Measurements from ENCODE around the gene BRD7. TPM values are rescaled to one million over a fixed set of nuclear protein-coding genes. Genes with fewer than 3 reads are reported as not detected.

BRD7 gene
- total RNA-seq, 2 experiments from 2014 or later, result 76.2 to 93.4 TPM

- Mint-ChIP-seq H3K36me3 (ENCODE audit: low read depth) (peaks cover 6% of the 10 kb centered on the region), H3K9me3 (no peaks in the 10 kb centered on the region), H3K27ac (no peak overlapping the region), H3K4me1 (ENCODE audit: low read depth) (peaks cover 2% of the 10 kb centered on the region), H3K27me3 (no peaks in the 10 kb centered on the region), H3K4me3 (no peak overlapping the region)
- no peak for TF ChIP-seq CTCF (IDR thresholded peaks at IDR 0.05)
- CTCF ChIA-PET, result no interaction called here
- ATAC-seq (no peak), DNase-seq (no peak)
- POLR2A ChIA-PET, result interaction anchor here (0.6 to 1.2 kb wide), 2 partner anchors 24 to 60 kb away, joined by 3 read pairs; no protein-coding TSS in a partner anchor
- intact Hi-C loops (cut with micrococcal nuclease), result no loop called here
Measured at GRCh38 chr16:50303605-50304466, 65.0 kb downstream of the BRD7 start.

- DNase-seq, result no peak
- no peak for ATAC-seq
- H3K4me1 Mint-ChIP-seq (ENCODE audit: low read depth), result peaks cover 2% of the 10 kb centered on the region
- no peak overlapping the region for H3K4me3 Mint-ChIP-seq
- intact Hi-C loops (cut with micrococcal nuclease), result no loop called here
- ChIA-PET POLR2A (interaction anchor here (1.2 kb wide), 1 partner anchor 59 kb away, joined by 3 read pairs; no protein-coding TSS in a partner anchor), CTCF (no interaction called here)
- no peak overlapping the region for H3K27ac Mint-ChIP-seq
- H3K27me3 Mint-ChIP-seq, result no peaks in the 10 kb centered on the region
- peaks cover 6% of the 10 kb centered on the region for H3K36me3 Mint-ChIP-seq (ENCODE audit: low read depth)
- no peak for TF ChIP-seq CTCF (IDR thresholded peaks at IDR 0.05)
- H3K9me3 Mint-ChIP-seq, result no peaks in the 10 kb centered on the region
Measured at GRCh38 chr16:50303041-50303604, 65.7 kb downstream of the BRD7 start.

- CTCF ChIA-PET, result interaction anchor here (1.6 kb wide), 1 partner anchor 24 kb away, joined by 5 read pairs; no protein-coding TSS in a partner anchor
- TF ChIP-seq CTCF (IDR thresholded peaks at IDR 0.05), result no peak
- POLR2A ChIA-PET, result interaction anchor here (1.2 kb wide), 1 partner anchor 59 kb away, joined by 3 read pairs; no protein-coding TSS in a partner anchor
- H3K4me3 Mint-ChIP-seq, result no peak overlapping the region
- no peak overlapping the region for H3K27ac Mint-ChIP-seq
- no peak for DNase-seq
- peaks cover 2% of the 10 kb centered on the region for H3K4me1 Mint-ChIP-seq (ENCODE audit: low read depth)
- intact Hi-C loops (cut with micrococcal nuclease), result no loop called here
- H3K36me3 Mint-ChIP-seq (ENCODE audit: low read depth), result peaks cover 6% of the 10 kb centered on the region
- no peak for ATAC-seq
- no peaks in the 10 kb centered on the region for H3K9me3 Mint-ChIP-seq
- no peaks in the 10 kb centered on the region for H3K27me3 Mint-ChIP-seq
Measured at GRCh38 chr16:50302472-50303005, 66.2 kb downstream of the BRD7 start.

- no peaks in the 10 kb centered on the region for H3K4me1 Mint-ChIP-seq (ENCODE audit: low read depth)
- DNase-seq, result no peak
- peaks cover 4% of the 10 kb centered on the region for H3K36me3 Mint-ChIP-seq (ENCODE audit: low read depth)
- H3K4me3 Mint-ChIP-seq, result no peak overlapping the region
- no peak for ATAC-seq
- no peaks in the 10 kb centered on the region for H3K9me3 Mint-ChIP-seq
- H3K27ac Mint-ChIP-seq, result no peak overlapping the region
- POLR2A ChIA-PET, result no interaction called here
- CTCF ChIA-PET, result interaction anchor here (0.8 to 1.6 kb wide), 3 partner anchors 25 to 60 kb away, joined by 3 to 5 read pairs (median 3); no protein-coding TSS in a partner anchor
- intact Hi-C loops (cut with micrococcal nuclease), result no loop called here
- no peaks in the 10 kb centered on the region for H3K27me3 Mint-ChIP-seq
- TF ChIP-seq CTCF (IDR thresholded peaks at IDR 0.05), result no peak
Measured at GRCh38 chr16:50301626-50302471, 66.9 kb downstream of the BRD7 start.
